NCI-H1092 (cell line): Measurements from ENCODE around the gene SEZ6.

Experiments
- DNase-seq: peaks from one replicate; lab custom pipeline; 2025; lab: John Stamatoyannopoulos, UW

The SEZ6 gene

GRCh38 chr17:29005936-29006511 is at the start of gene SEZ6:
Gene SEZ6, minus strand, starts transcription at chr17:29006033. Its CDS starts 164 bp downstream, at chr17:29005869.
- DNase-seq: peak; percentile 59

GRCh38 chr17:29054835-29055234 is 49.0 kb upstream of the SEZ6 start:
- no peak for DNase-seq

GRCh38 chr17:29051731-29052130 is 45.9 kb upstream of the SEZ6 start:
- no peak for DNase-seq

GRCh38 chr17:29051194-29051593 is 45.4 kb upstream of the SEZ6 start:
- DNase-seq: no peak

- DNase-seq: no peak
Measured at GRCh38 chr17:29050176-29050575, 44.3 kb upstream of the SEZ6 start.

- DNase-seq: no peak
Measured at GRCh38 chr17:29049541-29050145, 43.8 kb upstream of the SEZ6 start.

- peak; percentile 19 for DNase-seq
Measured at GRCh38 chr17:29048440-29049368, 42.9 kb upstream of the SEZ6 start.

- DNase-seq: no peak
Measured at GRCh38 chr17:29046473-29046839, 40.6 kb upstream of the SEZ6 start.

- DNase-seq: no peak
Measured at GRCh38 chr17:29045734-29046472, 40.1 kb upstream of the SEZ6 start.

- DNase-seq: no peak
Measured at GRCh38 chr17:29045026-29045425, 39.2 kb upstream of the SEZ6 start.

GRCh38 chr17:29043539-29044145 is 37.8 kb upstream of the SEZ6 start:
- no peak for DNase-seq

- DNase-seq: peak; percentile 85
Measured at GRCh38 chr17:29042679-29043538, 37.1 kb upstream of the SEZ6 start, which contains the start of gene PIPOX. Gene PIPOX, plus strand, starts transcription at chr17:29043141. Its CDS starts 85 bp downstream, at chr17:29043226.

GRCh38 chr17:29042026-29042678 is 36.3 kb upstream of the SEZ6 start:
- no peak for DNase-seq

- DNase-seq: no peak
Measured at GRCh38 chr17:29041571-29041970, 35.7 kb upstream of the SEZ6 start.

GRCh38 chr17:29041091-29041490 is 35.3 kb upstream of the SEZ6 start:
- no peak for DNase-seq

GRCh38 chr17:29039764-29040598 is 34.1 kb upstream of the SEZ6 start:
- DNase-seq: no peak

- no peak for DNase-seq
Measured at GRCh38 chr17:29038085-29038795, 32.4 kb upstream of the SEZ6 start.

- no peak for DNase-seq
Measured at GRCh38 chr17:29037739-29038084, 31.9 kb upstream of the SEZ6 start.

GRCh38 chr17:29036584-29036983 is 30.8 kb upstream of the SEZ6 start:
- no peak for DNase-seq
